ENCODE measurements around the gene ARHGEF4. TPM values are rescaled to one million over a fixed set of nuclear protein-coding genes. Genes with fewer than 3 reads are reported as not detected.

The ARHGEF4 gene
- total RNA-seq, 1 donor from 2014 or later: 25.5 TPM

GRCh38 chr2:130832296-130832940 is 4.3 kb upstream of the ARHGEF4 start:
- no peak for DNase-seq (ENCODE audit: low spot score in 2 of 2, unreplicated experiment in 2 of 2)
- no peak for TF ChIP-seq CTCF (IDR thresholded peaks at IDR 0.05; ENCODE audit: unreplicated experiment)
- Mint-ChIP-seq H3K9me3 (no peaks in the 10 kb centered on the region), H3K36me3 (no peaks in the 10 kb centered on the region), H3K4me3 (no peak overlapping the region), H3K4me1 (peaks cover 3% of the 10 kb centered on the region), H3K27me3 (ENCODE audit: low read depth) (peaks cover 35% of the 10 kb centered on the region), H3K27ac (no peak overlapping the region)

- H3K27me3 Mint-ChIP-seq (ENCODE audit: low read depth): peaks cover 54% of the 10 kb centered on the region
- DNase-seq (ENCODE audit: low spot score in 2 of 2, unreplicated experiment in 2 of 2): no peak
- H3K27ac Mint-ChIP-seq: no peak overlapping the region
- H3K4me1 Mint-ChIP-seq: peaks cover 3% of the 10 kb centered on the region
- no peak for TF ChIP-seq CTCF (IDR thresholded peaks at IDR 0.05; ENCODE audit: unreplicated experiment)
- no peaks in the 10 kb centered on the region for H3K9me3 Mint-ChIP-seq
- no peak overlapping the region for H3K4me3 Mint-ChIP-seq
- H3K36me3 Mint-ChIP-seq: no peaks in the 10 kb centered on the region
These were observed 2.4 kb upstream of the ARHGEF4 start for GRCh38 chr2:130834091-130834930.

- Mint-ChIP-seq H3K9me3 (no peaks in the 10 kb centered on the region), H3K4me3 (no peak overlapping the region), H3K27me3 (ENCODE audit: low read depth) (peaks cover 62% of the 10 kb centered on the region), H3K4me1 (peaks cover 3% of the 10 kb centered on the region), H3K36me3 (no peaks in the 10 kb centered on the region), H3K27ac (no peak overlapping the region)
- TF ChIP-seq CTCF (IDR thresholded peaks at IDR 0.05; ENCODE audit: unreplicated experiment): no peak
- no peak for DNase-seq (ENCODE audit: low spot score in 2 of 2, unreplicated experiment in 2 of 2)
These were observed 1.6 kb upstream of the ARHGEF4 start for GRCh38 chr2:130834931-130835765.

- no peaks in the 10 kb centered on the region for H3K9me3 Mint-ChIP-seq
- no peak for TF ChIP-seq CTCF (IDR thresholded peaks at IDR 0.05; ENCODE audit: unreplicated experiment)
- peaks cover 67% of the 10 kb centered on the region for H3K27me3 Mint-ChIP-seq (ENCODE audit: low read depth)
- H3K4me3 Mint-ChIP-seq: no peak overlapping the region
- no peak for DNase-seq (ENCODE audit: low spot score in 2 of 2, unreplicated experiment in 2 of 2)
- peaks cover 3% of the 10 kb centered on the region for H3K4me1 Mint-ChIP-seq
- H3K36me3 Mint-ChIP-seq: no peaks in the 10 kb centered on the region
- no peak overlapping the region for H3K27ac Mint-ChIP-seq
These were observed 1.0 kb upstream of the ARHGEF4 start for GRCh38 chr2:130835766-130836015.

GRCh38 chr2:130837175-130837810 is 579 bp downstream of the ARHGEF4 start:
- Mint-ChIP-seq H3K27me3 (ENCODE audit: low read depth) (peaks cover 80% of the 10 kb centered on the region), H3K36me3 (no peaks in the 10 kb centered on the region), H3K4me1 (peaks cover 3% of the 10 kb centered on the region), H3K27ac (no peak overlapping the region), H3K4me3 (no peak overlapping the region), H3K9me3 (no peaks in the 10 kb centered on the region)
- no peak for TF ChIP-seq CTCF (IDR thresholded peaks at IDR 0.05; ENCODE audit: unreplicated experiment)
- DNase-seq (ENCODE audit: low spot score in 2 of 2, unreplicated experiment in 2 of 2): no peak

All from mesothelial cell of epicardium (in vitro differentiated cells).